Muscle of leg (tissue), 11 donors: Measurements from ENCODE around the gene SPR. TPM values are rescaled to one million over a fixed set of nuclear protein-coding genes. Genes with fewer than 3 reads are reported as not detected.

Experiments used
- DNase-seq: peaks from one replicate; pipeline ENCODE4 v3.0.0; 2013
- H3K27ac ChIP-seq: one replicate; pipeline ENCODE4 v1.5.1; 2013; ENCODE audit warnings: mild to moderate bottlenecking, low read length, control low read depth
- H3K27me3 ChIP-seq: one replicate; pipeline ENCODE4 v1.6.1; 2013; ENCODE audit warnings: low read length; ENCODE audit not compliant: control insufficient read depth, insufficient read depth
- H3K36me3 ChIP-seq: one replicate; pipeline ENCODE4 v1.6.1; 2013; ENCODE audit warnings: low read length; ENCODE audit not compliant: control insufficient read depth, insufficient read depth
- H3K4me1 ChIP-seq: one replicate; pipeline ENCODE4 v1.6.1; 2013; ENCODE audit warnings: low read length; ENCODE audit not compliant: control insufficient read depth, insufficient read depth
- H3K4me3 ChIP-seq: one replicate; pipeline ENCODE4 v1.5.1; 2013; ENCODE audit warnings: low read length, control low read depth
- H3K9me3 ChIP-seq: replicated peaks from 2 replicates; pipeline ENCODE4 v1.6.1; 2013; ENCODE audit warnings: low read depth, low read length; ENCODE audit not compliant: control insufficient read depth
- WGBS: methylation state at CpG from one replicate; pipeline ENCODE4 v1.1.5; 2013; ENCODE audit warnings: missing lambda C conversion rate; ENCODE audit not compliant: insufficient coverage; 5-methylcytosine and 5-hydroxymethylcytosine counted together
- polyA plus RNA-seq, 8 donors: library from polyadenylated mRNA; unstranded; fragments of 120-200 nt; gene quantifications; one replicate each; pipeline versions ENCODE4 v1.2.1 to v1.2.3, GENCODE V29; 2013; ENCODE audit warnings: inconsistent platforms in 1 of 8, low replicate concordance in 1 of 8; ENCODE audit not compliant: insufficient read length in 8 of 8, insufficient read depth in 1 of 8
- total RNA-seq: library from RNA; stranded (reverse); fragments of 120-200 nt; gene quantifications from one replicate; pipeline ENCODE4 v1.2.4, GENCODE V29; 2013

SPR gene
- total and polyA plus RNA-seq, 9 donors, result 2.6 to 5.0 (median 4.1) TPM

- no peak for DNase-seq
- H3K36me3 ChIP-seq, result no peaks in the 10 kb centered on the region
- H3K9me3 ChIP-seq, result no peaks in the 10 kb centered on the region
- no peak overlapping the region for H3K27ac ChIP-seq
- no peak overlapping the region for H3K4me3 ChIP-seq
- H3K4me1 ChIP-seq, result no peaks in the 10 kb centered on the region
- 55% methylated on average over 5 of the region's 7 CpGs for WGBS
- peaks cover 10% of the 10 kb centered on the region for H3K27me3 ChIP-seq
Measured at GRCh38 chr2:72851333-72851732, 35.9 kb upstream of the SPR start.

- peaks cover 7% of the 10 kb centered on the region for H3K4me1 ChIP-seq
- H3K27me3 ChIP-seq, result peaks cover 21% of the 10 kb centered on the region
- H3K9me3 ChIP-seq, result no peaks in the 10 kb centered on the region
- H3K36me3 ChIP-seq, result no peaks in the 10 kb centered on the region
- no peak overlapping the region for H3K4me3 ChIP-seq
- DNase-seq, result peak; percentile 36
- 0% methylated on average over 2 of the region's 3 CpGs for WGBS
- no peak overlapping the region for H3K27ac ChIP-seq
Measured at GRCh38 chr2:72859831-72860262, 27.4 kb upstream of the SPR start.

DNA sequence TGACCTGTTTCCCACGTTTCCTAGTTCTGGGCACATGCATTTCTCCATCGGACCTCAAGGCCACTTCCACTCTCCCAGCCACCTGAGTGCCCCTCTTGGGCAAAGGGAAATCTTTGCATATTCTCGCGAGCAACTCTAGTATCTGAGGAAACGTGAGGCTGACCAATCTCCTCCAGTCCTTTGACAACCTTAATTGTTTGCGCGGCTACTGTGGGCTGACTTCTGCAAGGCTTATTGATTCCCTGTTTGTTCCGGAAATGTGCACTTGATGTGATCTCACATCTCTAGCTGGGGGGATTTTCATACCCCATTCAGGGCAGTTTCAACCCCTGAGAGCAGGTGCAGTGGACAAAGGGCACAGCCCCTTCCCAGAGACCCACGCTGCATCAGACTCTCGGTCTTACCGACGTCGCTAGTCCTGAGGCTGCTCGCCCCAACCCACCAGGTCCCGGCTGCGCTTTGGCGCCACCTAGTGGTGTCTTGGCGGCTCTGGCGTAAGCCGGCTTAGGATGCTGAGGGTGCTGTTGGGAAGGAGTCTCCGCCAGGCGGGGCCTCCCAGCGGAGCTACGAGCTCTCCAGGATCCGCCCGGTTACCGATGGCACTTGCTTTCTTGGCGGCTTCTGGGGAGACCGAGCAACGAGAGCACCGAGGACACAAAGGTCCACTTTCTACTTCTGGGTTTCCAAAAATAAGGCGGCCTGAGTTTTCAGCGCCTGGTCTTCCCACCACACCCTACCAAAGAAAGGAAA lies 24.8 kb upstream of the SPR start:
- WGBS, result 5% methylated on average over 31 of the region's 33 CpGs
- no peaks in the 10 kb centered on the region for H3K36me3 ChIP-seq
- H3K9me3 ChIP-seq, result no peaks in the 10 kb centered on the region
- peak; percentile 88 for DNase-seq
- no peak overlapping the region for H3K4me3 ChIP-seq
- H3K4me1 ChIP-seq, result peaks cover 7% of the 10 kb centered on the region
- peaks cover 22% of the 10 kb centered on the region for H3K27me3 ChIP-seq
- H3K27ac ChIP-seq, result no peak overlapping the region

GRCh38 chr2:72863046-72863445 lies 24.2 kb upstream of the SPR start:
- Histone ChIP-seq H3K9me3 (no peaks in the 10 kb centered on the region), H3K4me1 (peaks cover 7% of the 10 kb centered on the region), H3K27me3 (peaks cover 23% of the 10 kb centered on the region), H3K27ac (no peak overlapping the region), H3K4me3 (no peak overlapping the region), H3K36me3 (no peaks in the 10 kb centered on the region)
- peak; percentile 7 for DNase-seq
- 8% methylated on average over 7 of the region's 13 CpGs for WGBS

GRCh38 chr2:72864500-72864899 lies 22.7 kb upstream of the SPR start:
- WGBS, result no CpG with 5 or more reads among the region's 2 CpGs
- no peak overlapping the region for H3K4me3 ChIP-seq
- peaks cover 7% of the 10 kb centered on the region for H3K4me1 ChIP-seq
- H3K36me3 ChIP-seq, result no peaks in the 10 kb centered on the region
- H3K27me3 ChIP-seq, result peaks cover 20% of the 10 kb centered on the region
- DNase-seq, result no peak
- no peak overlapping the region for H3K27ac ChIP-seq
- H3K9me3 ChIP-seq, result no peaks in the 10 kb centered on the region

DNA sequence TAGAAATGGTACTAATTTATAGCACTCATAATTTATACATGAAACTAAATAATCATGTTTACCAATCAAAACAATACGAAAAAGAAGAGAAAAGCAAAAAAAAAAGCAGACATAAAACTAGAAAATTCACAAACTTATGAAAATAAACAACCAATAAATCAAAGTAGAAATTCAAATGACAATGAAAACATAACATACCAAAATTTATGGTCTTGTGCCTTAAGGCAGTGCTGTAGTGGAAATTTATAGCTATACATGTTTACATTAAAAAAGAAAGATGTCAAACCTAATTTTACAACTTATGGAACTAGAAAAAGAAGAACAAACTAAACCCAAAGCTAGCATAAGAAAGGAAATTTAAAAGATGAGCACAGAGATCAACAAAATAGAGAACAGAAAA lies 16.1 kb upstream of the SPR start:
- Histone ChIP-seq H3K4me3 (no peak overlapping the region), H3K9me3 (no peaks in the 10 kb centered on the region), H3K36me3 (no peaks in the 10 kb centered on the region), H3K27ac (no peak overlapping the region), H3K27me3 (peaks cover 22% of the 10 kb centered on the region), H3K4me1 (no peaks in the 10 kb centered on the region)
- no CpG with 5 or more reads among the region's 1 CpG for WGBS
- DNase-seq, result no peak

GRCh38 chr2:72871880-72872279 lies 15.3 kb upstream of the SPR start:
- no peaks in the 10 kb centered on the region for H3K4me1 ChIP-seq

DNA sequence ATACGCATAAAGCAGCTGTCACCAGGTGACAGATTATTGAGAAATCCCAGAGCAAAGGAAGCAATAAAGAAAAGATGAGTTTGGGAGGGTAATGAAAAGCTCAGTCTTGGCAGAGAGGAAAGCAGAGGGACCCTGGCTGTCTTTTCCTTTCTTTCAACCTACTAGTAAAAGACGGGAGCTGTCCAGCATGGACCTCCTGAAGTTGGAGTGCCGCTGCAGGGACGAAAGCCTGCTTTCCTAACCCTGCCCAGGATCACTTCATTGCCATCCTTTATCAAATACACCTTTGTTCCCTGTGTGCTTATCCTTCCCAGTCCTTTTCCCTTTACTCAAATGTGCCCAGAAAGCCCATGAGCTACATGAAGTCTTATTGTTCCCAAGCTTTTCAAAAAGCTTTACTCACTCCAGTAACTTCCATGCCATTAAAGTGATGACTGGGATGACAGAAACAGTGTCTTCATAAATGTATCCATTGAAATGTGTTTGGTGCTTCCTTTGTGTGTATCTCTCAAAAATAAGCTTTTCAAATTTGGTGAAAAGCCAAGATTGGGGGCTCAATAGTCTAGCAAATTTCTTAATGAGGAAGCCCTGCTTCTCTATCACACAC lies 3.7 kb upstream of the SPR start:
- peaks cover 11% of the 10 kb centered on the region for H3K4me1 ChIP-seq
- H3K9me3 ChIP-seq, result no peaks in the 10 kb centered on the region
- peak; percentile 68 for DNase-seq
- no peak overlapping the region for H3K27ac ChIP-seq
- 0% methylated on average over 1 of the region's 4 CpGs for WGBS
- no peak overlapping the region for H3K4me3 ChIP-seq
- H3K27me3 ChIP-seq, result peaks cover 21% of the 10 kb centered on the region
- H3K36me3 ChIP-seq, result no peaks in the 10 kb centered on the region

More at GRCh38 chr2:72871880-72872279, 15.3 kb upstream of the SPR start:
- H3K27me3 ChIP-seq, result peaks cover 22% of the 10 kb centered on the region
- H3K36me3 ChIP-seq, result no peaks in the 10 kb centered on the region
- no peak overlapping the region for H3K4me3 ChIP-seq
- H3K9me3 ChIP-seq, result no peaks in the 10 kb centered on the region
- DNase-seq, result no peak
- H3K27ac ChIP-seq, result no peak overlapping the region

DNA sequence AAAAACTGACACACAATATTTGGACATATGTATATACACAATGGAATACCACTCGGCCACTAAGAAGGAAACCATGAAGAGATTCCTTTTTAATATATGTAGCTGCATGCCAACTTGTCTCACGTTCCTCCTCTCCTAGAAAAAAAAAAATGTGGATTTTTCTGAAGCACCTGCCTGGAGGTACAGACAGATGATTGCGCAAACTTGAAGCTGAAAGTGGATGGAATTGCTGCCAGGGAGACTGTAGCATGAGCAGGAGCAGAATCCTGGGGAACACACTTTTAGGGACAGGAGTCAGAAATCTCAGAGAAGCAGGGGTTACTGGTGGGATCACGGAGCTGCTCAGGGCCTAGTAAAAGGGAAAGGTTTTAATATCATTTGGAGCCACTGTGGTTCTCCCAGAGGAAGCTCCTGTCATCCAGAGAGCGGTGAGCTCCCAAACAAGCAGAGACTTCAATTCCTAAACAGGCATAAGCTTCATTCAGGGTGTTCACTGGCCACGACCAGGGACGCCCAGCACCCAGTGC lies 640 bp upstream of the SPR start:
- Histone ChIP-seq H3K36me3 (no peaks in the 10 kb centered on the region), H3K27me3 (peaks cover 19% of the 10 kb centered on the region), H3K27ac (no peak overlapping the region), H3K4me3 (peak overlapping the region; percentile 44), H3K9me3 (no peaks in the 10 kb centered on the region), H3K4me1 (peaks cover 11% of the 10 kb centered on the region)
- no peak for DNase-seq
- WGBS, result 34% methylated on average over 4 of the region's 7 CpGs

DNA sequence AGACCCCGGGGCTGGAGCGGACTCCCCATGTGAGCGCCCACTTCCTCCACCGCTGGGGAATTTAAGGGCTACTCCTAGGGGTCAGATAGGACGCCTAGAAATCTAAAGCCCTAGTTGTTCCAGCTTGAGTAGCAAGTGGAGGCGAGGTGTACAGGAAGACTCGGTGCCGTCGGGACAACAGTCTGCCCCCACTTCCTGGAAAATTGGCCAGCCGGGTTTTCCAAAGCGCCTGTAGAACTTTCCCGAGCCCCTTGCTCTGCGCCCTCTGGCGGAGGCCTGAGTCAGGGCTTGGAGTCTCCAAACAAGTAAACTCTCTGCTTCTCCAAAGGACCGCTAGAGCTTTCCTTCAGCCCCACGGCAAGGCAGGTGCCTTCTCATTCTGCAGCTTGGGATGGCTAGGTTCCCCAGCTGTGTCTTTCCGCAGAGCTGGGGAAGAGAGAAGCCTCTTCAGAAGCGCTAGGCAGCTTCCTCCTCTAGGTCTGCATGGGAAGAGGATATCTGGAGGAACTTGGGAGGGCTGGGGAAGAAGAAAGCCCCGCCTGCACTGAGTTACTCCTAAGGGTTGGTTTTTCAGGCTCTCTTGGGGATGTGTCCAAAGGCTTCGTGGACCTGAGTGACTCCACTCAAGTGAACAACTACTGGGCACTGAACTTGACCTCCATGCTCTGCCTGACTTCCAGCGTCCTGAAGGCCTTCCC lies 681 bp downstream of the SPR start:
- H3K36me3 ChIP-seq, result no peaks in the 10 kb centered on the region
- peaks cover 21% of the 10 kb centered on the region for H3K27me3 ChIP-seq
- peaks cover 11% of the 10 kb centered on the region for H3K4me1 ChIP-seq
- 9% methylated on average over 19 of the region's 21 CpGs for WGBS
- H3K27ac ChIP-seq, result peak overlapping the region; percentile 31
- H3K9me3 ChIP-seq, result no peaks in the 10 kb centered on the region
- peak; percentile 92 for DNase-seq
- peak overlapping the region; percentile 44 for H3K4me3 ChIP-seq
